Esophagus muscularis mucosa (tissue), 3 donors: ENCODE data around the gene LCNL1.

ENCODE experiments used
- POLR2A ChIP-seq: fragments of 450-650 bp; IDR thresholded peaks from one replicate; pipeline ENCODE4 v1.6.1; 2017; ENCODE audit warnings: antibody characterized with exemption, moderate library complexity, mild to moderate bottlenecking, low read depth
- POLR2AphosphoS5 ChIP-seq, 2 donors: sonication (generic); formaldehyde crosslinking; IDR thresholded peaks; one replicate each; pipeline ENCODE4 v1.6.1; 2017; ENCODE audit warnings: antibody characterized with exemption in 2 of 2
- TF ChIP-seq, protein P1 (sequence below), 3 experiments: fragments of 200-600 bp in 2 of 3; fragments of 450-650 bp in 1 of 3; sonication (generic) in 2 of 3; IDR thresholded peaks; one replicate each; pipeline ENCODE4 v1.5.1; 2017 to 2019; ENCODE audit warnings: antibody characterized with exemption in 3 of 3, mild to moderate bottlenecking in 2 of 3, moderate library complexity in 1 of 3

DNA sequence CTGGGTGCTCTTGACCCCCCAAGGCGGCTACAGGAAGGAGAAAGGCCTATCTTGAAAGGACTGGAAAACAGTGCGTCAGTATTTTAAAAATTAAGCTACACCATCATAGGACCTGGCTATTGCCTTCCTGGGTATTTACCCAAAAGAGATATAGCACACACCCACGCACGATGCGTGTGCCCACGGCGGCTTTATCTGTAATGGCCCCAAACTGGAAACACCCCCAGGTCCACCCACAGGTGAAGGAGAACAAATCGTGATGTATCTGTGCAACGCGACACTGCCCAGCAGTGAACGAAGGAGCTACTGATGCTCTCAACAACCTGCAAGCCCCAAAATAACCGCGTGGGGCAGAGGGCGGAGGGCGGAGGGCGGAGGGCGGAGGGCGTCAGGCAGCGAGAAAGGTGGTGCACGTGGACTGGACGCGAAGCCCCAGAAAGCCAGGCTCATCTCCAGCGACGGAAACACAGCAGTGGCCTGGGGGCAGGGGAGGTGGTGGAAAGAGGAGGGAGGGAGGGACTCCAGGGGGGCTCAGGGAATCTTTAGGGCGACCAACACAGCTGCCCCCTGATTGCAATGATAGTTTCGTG, 17.9 kb upstream of the LCNL1 start:
- TF ChIP-seq, protein P1, sequence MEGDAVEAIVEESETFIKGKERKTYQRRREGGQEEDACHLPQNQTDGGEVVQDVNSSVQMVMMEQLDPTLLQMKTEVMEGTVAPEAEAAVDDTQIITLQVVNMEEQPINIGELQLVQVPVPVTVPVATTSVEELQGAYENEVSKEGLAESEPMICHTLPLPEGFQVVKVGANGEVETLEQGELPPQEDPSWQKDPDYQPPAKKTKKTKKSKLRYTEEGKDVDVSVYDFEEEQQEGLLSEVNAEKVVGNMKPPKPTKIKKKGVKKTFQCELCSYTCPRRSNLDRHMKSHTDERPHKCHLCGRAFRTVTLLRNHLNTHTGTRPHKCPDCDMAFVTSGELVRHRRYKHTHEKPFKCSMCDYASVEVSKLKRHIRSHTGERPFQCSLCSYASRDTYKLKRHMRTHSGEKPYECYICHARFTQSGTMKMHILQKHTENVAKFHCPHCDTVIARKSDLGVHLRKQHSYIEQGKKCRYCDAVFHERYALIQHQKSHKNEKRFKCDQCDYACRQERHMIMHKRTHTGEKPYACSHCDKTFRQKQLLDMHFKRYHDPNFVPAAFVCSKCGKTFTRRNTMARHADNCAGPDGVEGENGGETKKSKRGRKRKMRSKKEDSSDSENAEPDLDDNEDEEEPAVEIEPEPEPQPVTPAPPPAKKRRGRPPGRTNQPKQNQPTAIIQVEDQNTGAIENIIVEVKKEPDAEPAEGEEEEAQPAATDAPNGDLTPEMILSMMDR (IDR thresholded peaks at IDR 0.05) = no peak
- no peak for TF ChIP-seq POLR2A
- no peak for TF ChIP-seq POLR2AphosphoS5 (IDR thresholded peaks at IDR 0.05)
